Vagina (tissue), 2 donors: ENCODE measurements around the gene FBRSL1.

Source experiments
- POLR2A ChIP-seq, 2 donors: fragments of 450-650 bp; IDR thresholded peaks; one replicate each; pipeline ENCODE4 v1.6.1; 2017; ENCODE audit warnings: antibody characterized with exemption in 2 of 2, mild to moderate bottlenecking in 2 of 2, moderate library complexity in 2 of 2
- TF ChIP-seq, protein P1 (sequence below), 3 experiments: fragments of 450-650 bp in 2 of 3; fragments of 200-600 bp in 1 of 3; sonication (generic) in 1 of 3; IDR thresholded peaks; one replicate each; pipeline ENCODE4 v1.5.1; 2017 to 2019; ENCODE audit warnings: antibody characterized with exemption in 3 of 3, mild to moderate bottlenecking in 2 of 3, moderate library complexity in 2 of 3

DNA sequence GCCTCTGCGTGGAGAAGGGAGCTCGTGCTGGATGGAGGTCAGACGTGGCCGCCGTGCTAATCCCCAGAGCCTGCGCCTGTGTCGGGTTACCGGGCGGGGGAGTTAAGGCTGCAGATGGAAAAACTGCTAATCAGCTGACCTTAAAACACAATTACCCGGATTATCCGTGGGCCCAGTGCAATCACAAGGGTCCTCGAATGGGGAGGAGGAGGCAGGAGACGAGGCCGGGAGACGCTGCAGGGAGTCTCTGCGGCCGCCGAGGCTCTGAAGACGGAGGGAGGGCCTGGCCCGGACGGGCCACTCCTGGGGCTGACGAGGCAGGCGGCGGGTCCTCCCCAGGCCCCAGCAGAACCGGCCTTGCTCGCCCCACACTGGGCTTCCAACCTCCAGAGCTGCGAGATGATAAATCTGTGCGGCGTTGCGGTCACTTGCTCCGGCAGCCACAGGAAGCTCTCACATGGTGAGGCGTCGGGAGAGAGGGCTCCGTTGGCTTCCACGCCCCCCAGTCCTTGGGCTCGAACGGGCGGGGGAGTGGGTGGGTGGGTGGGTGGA is 32.9 kb upstream of the FBRSL1 start:
- TF ChIP-seq, protein P1, sequence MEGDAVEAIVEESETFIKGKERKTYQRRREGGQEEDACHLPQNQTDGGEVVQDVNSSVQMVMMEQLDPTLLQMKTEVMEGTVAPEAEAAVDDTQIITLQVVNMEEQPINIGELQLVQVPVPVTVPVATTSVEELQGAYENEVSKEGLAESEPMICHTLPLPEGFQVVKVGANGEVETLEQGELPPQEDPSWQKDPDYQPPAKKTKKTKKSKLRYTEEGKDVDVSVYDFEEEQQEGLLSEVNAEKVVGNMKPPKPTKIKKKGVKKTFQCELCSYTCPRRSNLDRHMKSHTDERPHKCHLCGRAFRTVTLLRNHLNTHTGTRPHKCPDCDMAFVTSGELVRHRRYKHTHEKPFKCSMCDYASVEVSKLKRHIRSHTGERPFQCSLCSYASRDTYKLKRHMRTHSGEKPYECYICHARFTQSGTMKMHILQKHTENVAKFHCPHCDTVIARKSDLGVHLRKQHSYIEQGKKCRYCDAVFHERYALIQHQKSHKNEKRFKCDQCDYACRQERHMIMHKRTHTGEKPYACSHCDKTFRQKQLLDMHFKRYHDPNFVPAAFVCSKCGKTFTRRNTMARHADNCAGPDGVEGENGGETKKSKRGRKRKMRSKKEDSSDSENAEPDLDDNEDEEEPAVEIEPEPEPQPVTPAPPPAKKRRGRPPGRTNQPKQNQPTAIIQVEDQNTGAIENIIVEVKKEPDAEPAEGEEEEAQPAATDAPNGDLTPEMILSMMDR (IDR thresholded peaks at IDR 0.05): no peak
- TF ChIP-seq POLR2A (IDR thresholded peaks at IDR 0.05): no peak
